Muscle layer of colon (tissue), 2 donors: ENCODE results near the gene CYSTM1.

Experiments
- H3K27ac ChIP-seq: one replicate; pipeline ENCODE4 v1.7.0; 2013; ENCODE audit warnings: low read depth, mild to moderate bottlenecking, low read length, moderate library complexity
- H3K27me3 ChIP-seq, 2 donors: one replicate each; pipeline ENCODE4 v1.7.0; 2013; ENCODE audit warnings: low read length in 2 of 2, mild to moderate bottlenecking in 2 of 2; ENCODE audit not compliant: insufficient read depth in 2 of 2, control insufficient read depth in 1 of 2
- H3K36me3 ChIP-seq: one replicate; pipeline ENCODE4 v1.7.0; 2013; ENCODE audit warnings: mild to moderate bottlenecking, low read length; ENCODE audit not compliant: insufficient read depth
- H3K4me1 ChIP-seq: one replicate; pipeline ENCODE4 v1.7.0; 2013; ENCODE audit warnings: mild to moderate bottlenecking, low read length; ENCODE audit not compliant: insufficient read depth
- H3K4me3 ChIP-seq, 2 donors: one replicate each; pipeline ENCODE4 v1.7.0; 2013; ENCODE audit warnings: low read length in 2 of 2, low read depth in 1 of 2, mild to moderate bottlenecking in 1 of 2, moderate library complexity in 1 of 2
- H3K9ac ChIP-seq: one replicate; pipeline ENCODE4 v1.7.0; 2013; ENCODE audit warnings: low read length
- H3K9me3 ChIP-seq: one replicate; pipeline ENCODE4 v1.7.0; 2013; ENCODE audit warnings: mild to moderate bottlenecking, low read length
- donor health status: abdominal sarcoma.
- donor health status: Adenocarcinoma of cecum.

Gene CYSTM1

DNA sequence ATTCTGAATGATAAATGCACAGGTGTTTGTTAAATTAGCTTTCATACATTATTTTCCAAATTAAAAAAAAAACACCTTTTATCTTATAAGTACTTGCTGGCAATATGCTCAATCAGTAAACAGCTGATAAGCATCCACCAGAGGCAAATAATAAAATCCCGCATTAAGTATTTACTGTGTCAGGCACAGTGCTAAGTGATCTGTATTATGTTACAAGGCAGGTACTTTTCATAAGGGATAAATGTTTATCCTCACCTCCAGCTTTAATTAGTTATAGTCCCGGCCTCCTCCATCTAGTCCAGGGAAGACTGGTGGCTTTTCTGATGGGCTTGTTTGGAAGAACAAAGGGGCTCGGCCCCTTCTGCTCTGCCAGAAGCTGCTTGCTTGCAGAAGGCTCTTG lies 87.9 kb downstream of the CYSTM1 start:
- no peaks in the 10 kb centered on the region for H3K9me3 ChIP-seq
- no peak overlapping the region for H3K9ac ChIP-seq
- H3K27ac ChIP-seq, result no peak overlapping the region
- no peaks in the 10 kb centered on the region for H3K27me3 ChIP-seq
- peaks cover 6% of the 10 kb centered on the region for H3K36me3 ChIP-seq
- H3K4me1 ChIP-seq, result peaks cover 15% of the 10 kb centered on the region
- H3K4me3 ChIP-seq, result no peak overlapping the region

DNA sequence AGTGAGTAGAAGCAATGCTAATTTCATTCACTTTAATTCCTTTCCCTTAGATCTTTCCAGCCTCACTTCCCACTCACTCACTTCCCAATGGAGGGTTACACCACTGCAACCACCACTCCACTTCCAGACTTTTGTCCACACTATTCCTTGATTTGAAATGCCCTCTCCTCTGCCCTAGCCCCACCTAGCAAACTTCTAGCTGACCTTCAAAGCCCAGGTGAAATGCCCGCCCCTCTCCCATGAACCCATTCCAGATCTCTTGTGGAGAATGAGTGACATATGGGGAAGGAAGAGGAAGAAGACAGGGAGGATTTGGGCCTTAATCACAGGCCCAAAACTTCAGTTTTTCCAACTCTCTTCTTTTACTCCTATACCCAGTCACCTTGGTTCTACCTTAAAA lies 90.9 kb downstream of the CYSTM1 start:
- Histone ChIP-seq H3K9me3 (no peaks in the 10 kb centered on the region), H3K9ac (no peak overlapping the region), H3K4me1 (peaks cover 15% of the 10 kb centered on the region)

DNA sequence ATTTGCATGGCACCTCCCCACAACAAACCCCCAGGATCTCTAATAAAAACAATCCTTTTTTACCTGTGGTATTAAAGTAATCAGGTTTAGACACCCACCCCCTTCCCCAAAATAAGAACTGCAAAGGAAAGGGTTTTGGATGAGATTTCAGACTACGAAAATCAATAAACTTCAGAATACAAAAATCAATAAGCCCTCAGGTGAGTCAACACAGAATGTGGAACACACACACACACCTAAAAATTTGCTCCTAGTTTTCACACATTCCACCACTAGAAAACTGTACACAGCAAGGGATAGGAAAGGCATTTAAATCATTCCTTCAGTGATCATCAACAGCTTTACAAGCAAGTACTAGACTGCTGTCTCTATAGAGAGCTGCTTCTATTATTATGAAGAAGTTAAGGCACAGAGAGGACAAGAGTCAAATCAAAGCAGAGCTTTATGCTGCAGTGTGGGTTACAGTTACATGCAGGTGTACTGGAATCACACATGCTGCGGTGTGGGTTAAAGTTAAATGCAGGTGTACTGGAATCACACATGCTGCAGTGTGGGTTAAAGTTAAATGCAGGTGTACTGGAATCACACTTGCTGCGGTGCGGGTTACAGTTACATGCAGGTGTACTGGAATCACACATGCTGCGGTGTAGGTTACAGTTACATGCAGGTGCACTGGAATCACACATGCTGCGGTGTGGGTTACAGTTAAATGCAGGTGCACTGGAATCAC lies 91.6 kb downstream of the CYSTM1 start:
- Histone ChIP-seq H3K4me1 (peaks cover 8% of the 10 kb centered on the region), H3K9ac (no peak overlapping the region), H3K27ac (no peak overlapping the region), H3K36me3 (no peaks in the 10 kb centered on the region), H3K9me3 (no peaks in the 10 kb centered on the region), H3K27me3 (no peaks in the 10 kb centered on the region), H3K4me3 (no peak overlapping the region)

More for the DNA sequence above, 90.9 kb downstream of the CYSTM1 start:
- Histone ChIP-seq H3K36me3 (no peaks in the 10 kb centered on the region), H3K4me3 (no peak overlapping the region), H3K27me3 (no peaks in the 10 kb centered on the region), H3K27ac (no peak overlapping the region)

DNA sequence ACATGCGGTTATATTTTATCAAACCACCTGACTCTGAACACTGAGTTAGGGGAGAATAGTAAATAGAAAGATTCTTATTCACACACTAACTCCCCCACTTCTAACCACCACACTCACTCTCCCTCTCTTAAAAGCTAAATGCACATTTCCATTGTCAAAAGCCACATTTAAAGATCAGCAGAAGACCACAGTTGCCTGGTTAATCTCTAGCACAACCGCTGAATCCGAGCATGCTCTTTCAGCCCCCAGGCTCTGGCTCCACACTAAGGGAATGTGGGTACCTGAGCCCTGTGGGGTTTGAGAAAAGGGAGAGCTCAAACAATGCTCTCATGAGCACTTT lies 92.2 kb downstream of the CYSTM1 start:
- no peaks in the 10 kb centered on the region for H3K27me3 ChIP-seq
- no peak overlapping the region for H3K27ac ChIP-seq
- no peak overlapping the region for H3K9ac ChIP-seq
- H3K36me3 ChIP-seq, result no peaks in the 10 kb centered on the region
- peaks cover 3% of the 10 kb centered on the region for H3K4me1 ChIP-seq
- H3K4me3 ChIP-seq, result no peak overlapping the region
- H3K9me3 ChIP-seq, result no peaks in the 10 kb centered on the region

DNA sequence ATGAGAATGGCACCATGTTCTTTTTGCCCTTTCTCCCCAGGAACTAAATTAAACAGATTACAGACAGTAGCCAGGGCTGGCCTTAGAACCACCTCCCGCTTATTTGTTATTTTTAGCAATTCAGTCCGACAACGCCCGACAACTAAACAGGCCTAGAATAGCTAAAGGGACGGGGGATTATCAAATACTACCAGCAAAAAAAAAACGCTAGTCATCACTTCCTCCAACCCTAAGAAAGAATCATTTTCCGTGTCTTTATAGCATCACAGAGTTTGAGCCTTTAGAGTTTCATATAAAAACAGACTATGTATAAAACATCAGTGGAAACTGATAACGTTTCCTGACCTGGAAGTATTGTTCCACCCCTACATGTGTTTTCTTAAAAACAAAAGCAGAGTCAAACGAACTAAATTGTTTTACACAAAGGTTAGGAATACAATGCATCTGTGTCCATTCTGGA lies 92.6 kb downstream of the CYSTM1 start:
- Histone ChIP-seq H3K9ac (no peak overlapping the region), H3K4me3 (no peak overlapping the region), H3K9me3 (no peaks in the 10 kb centered on the region), H3K4me1 (no peaks in the 10 kb centered on the region), H3K27ac (no peak overlapping the region), H3K36me3 (no peaks in the 10 kb centered on the region), H3K27me3 (no peaks in the 10 kb centered on the region)

DNA sequence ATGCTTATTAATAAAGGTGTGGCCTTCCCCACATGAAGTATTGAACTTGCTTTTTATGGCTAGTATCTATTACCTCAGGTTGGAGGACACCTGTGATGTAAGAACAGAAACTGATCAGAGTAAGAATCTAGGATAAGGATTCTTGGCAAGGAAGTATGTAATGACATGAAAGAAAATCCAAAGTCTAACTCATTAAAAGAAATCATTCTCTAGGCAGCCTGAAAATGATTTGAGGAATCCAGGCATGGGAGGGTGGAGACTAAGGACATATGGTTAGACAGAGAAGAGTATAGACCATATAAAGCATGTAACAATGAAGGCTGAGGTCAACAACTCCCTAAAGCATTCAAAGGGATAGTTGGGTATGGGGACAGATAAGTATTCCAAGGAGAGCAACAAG lies 95.0 kb downstream of the CYSTM1 start:
- no peak overlapping the region for H3K27ac ChIP-seq

DNA sequence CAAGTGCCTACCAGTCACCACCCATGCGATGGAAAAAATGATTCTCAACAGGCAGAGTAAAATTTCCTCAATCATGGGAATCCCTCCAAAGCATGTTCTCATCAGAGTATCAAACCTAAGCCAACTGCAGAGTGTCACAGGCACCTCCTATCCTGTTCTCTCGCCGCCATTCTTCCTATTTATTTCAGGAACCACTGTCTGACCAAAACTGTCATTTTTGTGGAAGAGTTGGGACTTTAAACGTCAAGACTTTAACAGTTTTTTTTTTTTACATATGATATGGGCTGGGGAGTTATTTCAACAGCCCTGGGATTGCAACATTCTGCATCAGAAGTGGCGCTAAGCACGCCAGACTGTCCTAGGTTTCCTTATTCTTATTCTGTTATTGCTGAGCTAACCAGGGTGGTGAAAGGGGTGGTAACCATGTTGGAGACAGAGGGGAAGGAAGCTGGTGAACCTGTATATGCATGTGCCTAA lies 98.5 kb downstream of the CYSTM1 start:
- no peaks in the 10 kb centered on the region for H3K4me1 ChIP-seq
- H3K9ac ChIP-seq, result no peak overlapping the region
- H3K27me3 ChIP-seq, result no peaks in the 10 kb centered on the region
- no peaks in the 10 kb centered on the region for H3K9me3 ChIP-seq
- H3K4me3 ChIP-seq, result no peak overlapping the region
- H3K27ac ChIP-seq, result no peak overlapping the region
- no peaks in the 10 kb centered on the region for H3K36me3 ChIP-seq

More for the DNA sequence above, 95.0 kb downstream of the CYSTM1 start:
- H3K9ac ChIP-seq, result no peak overlapping the region
- no peaks in the 10 kb centered on the region for H3K9me3 ChIP-seq
- no peak overlapping the region for H3K4me3 ChIP-seq
- no peaks in the 10 kb centered on the region for H3K4me1 ChIP-seq
- H3K27me3 ChIP-seq, result no peaks in the 10 kb centered on the region
- H3K36me3 ChIP-seq, result no peaks in the 10 kb centered on the region

DNA sequence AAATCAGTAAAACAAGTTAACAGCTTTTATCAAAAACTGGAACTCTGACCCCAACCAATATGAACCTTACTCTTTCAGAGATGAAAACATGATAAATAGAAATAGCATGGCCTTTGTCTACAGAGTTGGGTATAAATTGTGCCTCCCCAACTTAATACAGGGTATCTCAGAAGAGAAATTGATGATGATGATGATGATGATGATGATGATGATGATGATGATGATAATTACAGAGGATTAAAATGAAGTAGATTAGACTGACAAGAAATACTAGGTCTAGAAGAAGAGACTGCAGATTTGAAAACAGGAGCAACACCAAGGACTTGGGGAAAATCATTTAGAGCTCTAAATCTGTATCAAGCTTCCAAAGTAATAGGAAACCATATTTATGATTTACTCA lies 100.8 kb downstream of the CYSTM1 start:
- H3K9me3 ChIP-seq, result no peaks in the 10 kb centered on the region
- H3K27me3 ChIP-seq, result no peaks in the 10 kb centered on the region
- no peak overlapping the region for H3K4me3 ChIP-seq
- H3K4me1 ChIP-seq, result no peaks in the 10 kb centered on the region
- no peak overlapping the region for H3K9ac ChIP-seq
- H3K27ac ChIP-seq, result no peak overlapping the region
- H3K36me3 ChIP-seq, result no peaks in the 10 kb centered on the region

DNA sequence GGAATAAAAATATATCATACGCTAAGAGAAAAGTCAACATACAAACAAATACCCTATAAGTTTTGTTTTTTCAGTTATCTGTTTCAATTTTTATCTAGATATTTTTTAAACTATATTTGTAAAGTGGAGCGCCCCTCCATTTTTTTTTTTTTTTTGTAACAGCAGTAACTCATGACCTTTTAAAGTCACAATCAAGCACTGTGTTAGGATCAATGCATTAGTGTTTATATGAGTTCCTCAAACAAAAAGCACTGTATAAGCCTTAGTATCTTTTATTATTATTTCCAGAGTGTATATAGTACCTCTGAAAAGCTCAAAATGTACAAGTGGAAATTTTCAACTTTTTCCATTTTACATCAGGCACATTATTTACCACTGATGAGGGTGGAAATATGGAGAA lies 107.3 kb downstream of the CYSTM1 start:
- no peaks in the 10 kb centered on the region for H3K4me1 ChIP-seq
- no peak overlapping the region for H3K4me3 ChIP-seq
- H3K9ac ChIP-seq, result no peak overlapping the region
- H3K27me3 ChIP-seq, result no peaks in the 10 kb centered on the region
- H3K36me3 ChIP-seq, result no peaks in the 10 kb centered on the region
- H3K9me3 ChIP-seq, result no peaks in the 10 kb centered on the region
- H3K27ac ChIP-seq, result no peak overlapping the region

DNA sequence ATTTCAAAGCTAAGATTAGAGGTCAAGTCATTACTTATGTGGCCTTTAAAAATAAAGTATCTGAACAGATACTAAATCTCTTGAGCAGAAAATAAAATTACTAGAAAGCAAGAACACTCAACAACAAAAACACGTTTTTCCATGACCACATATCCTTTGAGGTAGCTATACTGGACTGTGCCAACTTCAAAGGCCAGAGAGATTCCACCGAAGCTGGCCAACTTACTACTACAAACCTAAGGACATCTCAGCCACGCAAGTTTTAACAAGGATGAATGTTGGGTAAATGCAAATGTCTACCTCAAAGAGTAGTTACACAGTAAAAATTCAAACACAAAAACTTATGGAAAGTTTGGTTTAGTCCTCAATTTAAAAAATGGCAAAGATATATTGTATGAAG lies 109.0 kb downstream of the CYSTM1 start:
- H3K4me3 ChIP-seq, result no peak overlapping the region
- H3K36me3 ChIP-seq, result no peaks in the 10 kb centered on the region
- no peak overlapping the region for H3K9ac ChIP-seq
- no peaks in the 10 kb centered on the region for H3K4me1 ChIP-seq
- no peaks in the 10 kb centered on the region for H3K9me3 ChIP-seq
- H3K27ac ChIP-seq, result no peak overlapping the region
- H3K27me3 ChIP-seq, result no peaks in the 10 kb centered on the region

DNA sequence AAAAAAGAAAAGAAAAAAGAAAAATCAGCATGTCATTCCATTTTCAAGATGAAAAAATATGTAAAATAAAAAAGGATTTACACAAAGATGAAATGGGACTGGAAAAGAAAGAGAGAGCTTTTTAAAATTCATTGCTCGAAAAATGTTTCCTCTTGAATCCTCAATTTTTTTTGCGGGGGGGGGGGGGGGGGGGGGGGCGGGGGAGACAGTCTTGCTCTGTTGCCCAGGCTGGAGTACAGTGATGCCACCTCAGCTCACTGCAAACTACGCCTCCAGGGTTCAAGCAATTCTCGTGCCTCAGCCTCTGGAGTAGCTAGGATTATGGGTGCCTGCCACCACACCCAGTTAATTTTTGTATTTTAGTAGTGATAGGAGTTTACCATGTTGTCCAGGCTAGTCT lies 111.4 kb downstream of the CYSTM1 start:
- no peak overlapping the region for H3K9ac ChIP-seq
- no peak overlapping the region for H3K4me3 ChIP-seq
- H3K9me3 ChIP-seq, result no peaks in the 10 kb centered on the region
- H3K27me3 ChIP-seq, result no peaks in the 10 kb centered on the region
- no peak overlapping the region for H3K27ac ChIP-seq
- no peaks in the 10 kb centered on the region for H3K36me3 ChIP-seq
- H3K4me1 ChIP-seq, result no peaks in the 10 kb centered on the region

DNA sequence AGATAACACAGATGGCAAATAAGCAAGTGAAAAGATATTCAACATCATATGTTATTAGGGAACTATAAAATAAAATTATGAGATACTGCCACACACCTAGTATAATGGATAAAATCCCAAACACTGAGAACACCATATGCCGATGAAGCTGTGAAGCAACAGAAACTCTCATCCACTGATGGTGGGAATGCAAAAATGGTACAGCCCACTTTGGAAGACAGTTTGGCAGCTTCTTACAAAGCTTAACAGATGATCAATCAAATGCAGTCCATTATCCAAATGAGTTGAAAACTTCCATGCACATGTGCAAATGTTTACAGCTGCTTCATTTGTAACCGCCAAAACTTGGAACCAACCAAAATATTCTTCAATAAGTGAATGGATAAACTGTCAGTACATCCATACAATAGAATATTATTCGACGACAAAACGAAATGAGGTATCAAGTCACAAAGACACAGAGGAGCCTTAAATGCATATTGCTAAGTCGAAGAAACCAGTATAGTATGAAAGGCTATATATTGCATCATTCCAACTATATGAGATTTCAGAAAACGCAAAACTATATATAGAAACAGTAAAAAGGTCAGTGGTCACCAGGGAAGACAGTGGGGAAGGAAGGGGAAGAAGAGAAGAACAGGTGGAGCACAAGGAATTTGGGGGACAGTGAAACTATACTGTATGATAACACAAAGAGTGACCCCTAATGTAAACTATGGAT lies 113.0 kb downstream of the CYSTM1 start:
- Histone ChIP-seq H3K9ac (no peak overlapping the region), H3K27me3 (no peaks in the 10 kb centered on the region), H3K36me3 (no peaks in the 10 kb centered on the region), H3K27ac (no peak overlapping the region), H3K9me3 (no peaks in the 10 kb centered on the region), H3K4me1 (no peaks in the 10 kb centered on the region), H3K4me3 (no peak overlapping the region)
